ENCODE measurements around the gene SLC25A12.

The SLC25A12 gene

DNA sequence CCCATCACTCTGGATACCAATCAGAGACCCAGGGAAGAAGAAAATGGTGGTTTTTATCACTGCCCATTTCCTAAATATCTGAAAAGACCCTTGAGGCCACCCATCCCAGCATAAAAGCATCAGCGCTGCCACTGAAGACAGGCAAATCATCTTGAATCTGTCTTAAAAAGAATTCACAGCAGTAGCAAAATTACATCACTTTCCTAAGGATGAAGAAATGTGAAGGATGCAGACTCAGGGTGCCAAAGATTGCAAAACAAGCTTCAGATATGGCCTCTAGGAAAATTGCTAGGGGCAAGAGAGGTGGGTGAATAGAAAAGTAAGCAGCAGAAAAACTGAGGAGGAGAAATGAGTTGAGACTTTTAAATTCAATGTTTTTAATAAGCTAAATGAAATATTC is 70.0 kb downstream of the SLC25A12 start:
- no peak overlapping the region for H3K4me3 ChIP-seq (replicated peaks; ENCODE audit: low read depth, low read length)
- no peaks in the 10 kb centered on the region for H3K27me3 ChIP-seq (replicated peaks; ENCODE audit: control insufficient read depth, insufficient read depth, low read length)
- TF ChIP-seq, protein P1, sequence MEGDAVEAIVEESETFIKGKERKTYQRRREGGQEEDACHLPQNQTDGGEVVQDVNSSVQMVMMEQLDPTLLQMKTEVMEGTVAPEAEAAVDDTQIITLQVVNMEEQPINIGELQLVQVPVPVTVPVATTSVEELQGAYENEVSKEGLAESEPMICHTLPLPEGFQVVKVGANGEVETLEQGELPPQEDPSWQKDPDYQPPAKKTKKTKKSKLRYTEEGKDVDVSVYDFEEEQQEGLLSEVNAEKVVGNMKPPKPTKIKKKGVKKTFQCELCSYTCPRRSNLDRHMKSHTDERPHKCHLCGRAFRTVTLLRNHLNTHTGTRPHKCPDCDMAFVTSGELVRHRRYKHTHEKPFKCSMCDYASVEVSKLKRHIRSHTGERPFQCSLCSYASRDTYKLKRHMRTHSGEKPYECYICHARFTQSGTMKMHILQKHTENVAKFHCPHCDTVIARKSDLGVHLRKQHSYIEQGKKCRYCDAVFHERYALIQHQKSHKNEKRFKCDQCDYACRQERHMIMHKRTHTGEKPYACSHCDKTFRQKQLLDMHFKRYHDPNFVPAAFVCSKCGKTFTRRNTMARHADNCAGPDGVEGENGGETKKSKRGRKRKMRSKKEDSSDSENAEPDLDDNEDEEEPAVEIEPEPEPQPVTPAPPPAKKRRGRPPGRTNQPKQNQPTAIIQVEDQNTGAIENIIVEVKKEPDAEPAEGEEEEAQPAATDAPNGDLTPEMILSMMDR (IDR thresholded peaks at IDR 0.05; ENCODE audit: insufficient read depth, low read length, poor library complexity, severe bottlenecking), result no peak
- no peak for DNase-seq (ENCODE audit: extremely low read depth, insufficient read length)
- peaks cover 1% of the 10 kb centered on the region; the same call in 1 of the 2 replicates for H3K36me3 ChIP-seq (ENCODE audit: control insufficient read depth, insufficient read depth, low read length)

- DNase-seq (ENCODE audit: extremely low read depth, insufficient read length), result no peak
- H3K36me3 ChIP-seq (ENCODE audit: control insufficient read depth, insufficient read depth, low read length), result peaks cover 1% of the 10 kb centered on the region; the same call in 1 of the 2 replicates
- no peaks in the 10 kb centered on the region for H3K27me3 ChIP-seq (replicated peaks; ENCODE audit: control insufficient read depth, insufficient read depth, low read length)
- H3K4me3 ChIP-seq (replicated peaks; ENCODE audit: low read depth, low read length), result no peak overlapping the region
- TF ChIP-seq, protein P1 (IDR thresholded peaks at IDR 0.05; ENCODE audit: insufficient read depth, low read length, poor library complexity, severe bottlenecking), result no peak
Measured at GRCh38 chr2:171822525-171823322, 71.3 kb downstream of the SLC25A12 start.

DNA sequence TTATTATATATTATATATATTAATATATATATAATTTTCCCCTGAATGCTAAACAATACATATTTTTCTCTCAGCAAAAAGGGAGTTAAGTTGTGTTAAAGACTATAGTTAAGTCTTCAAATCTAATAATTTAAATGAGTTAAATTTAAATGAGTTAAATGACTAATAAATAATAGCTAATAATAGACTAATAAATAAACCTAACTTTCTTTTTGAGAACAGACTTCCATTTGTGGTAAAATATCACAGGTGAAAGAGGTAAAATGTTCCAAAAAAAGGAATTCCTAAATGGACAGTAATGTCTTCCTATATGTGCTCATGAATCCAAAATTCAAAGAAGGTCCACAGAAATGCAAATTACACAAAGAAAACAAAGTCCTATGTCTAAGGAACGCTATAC is 74.6 kb downstream of the SLC25A12 start:
- TF ChIP-seq, protein P1 (IDR thresholded peaks at IDR 0.05; ENCODE audit: insufficient read depth, low read length, poor library complexity, severe bottlenecking), result no peak
- H3K27me3 ChIP-seq (replicated peaks; ENCODE audit: control insufficient read depth, insufficient read depth, low read length), result no peaks in the 10 kb centered on the region
- no peak for DNase-seq (ENCODE audit: extremely low read depth, insufficient read length)
- H3K4me3 ChIP-seq (replicated peaks; ENCODE audit: low read depth, low read length), result no peak overlapping the region
- H3K36me3 ChIP-seq (ENCODE audit: control insufficient read depth, insufficient read depth, low read length), result no peaks in the 10 kb centered on the region; the same call in 1 of the 2 replicates

GRCh38 chr2:171814883-171815282 is 79.2 kb downstream of the SLC25A12 start:
- TF ChIP-seq, protein P1 (IDR thresholded peaks at IDR 0.05; ENCODE audit: insufficient read depth, low read length, poor library complexity, severe bottlenecking), result no peak
- Histone ChIP-seq H3K4me3 (replicated peaks; ENCODE audit: low read depth, low read length) (no peak overlapping the region), H3K27me3 (replicated peaks; ENCODE audit: control insufficient read depth, insufficient read depth, low read length) (no peaks in the 10 kb centered on the region), H3K36me3 (ENCODE audit: control insufficient read depth, insufficient read depth, low read length) (no peaks in the 10 kb centered on the region; the same call in 1 of the 2 replicates)
- DNase-seq (ENCODE audit: extremely low read depth, insufficient read length), result no peak

- Histone ChIP-seq H3K36me3 (ENCODE audit: control insufficient read depth, insufficient read depth, low read length) (peaks cover 1% of the 10 kb centered on the region), H3K4me3 (replicated peaks; ENCODE audit: low read depth, low read length) (no peak overlapping the region), H3K27me3 (replicated peaks; ENCODE audit: control insufficient read depth, insufficient read depth, low read length) (no peaks in the 10 kb centered on the region)
- DNase-seq (ENCODE audit: extremely low read depth, insufficient read length), result no peak
- TF ChIP-seq, protein P1 (IDR thresholded peaks at IDR 0.05; ENCODE audit: insufficient read depth, low read length, poor library complexity, severe bottlenecking), result no peak
Measured at GRCh38 chr2:171814174-171814573, 79.9 kb downstream of the SLC25A12 start.

Data from GM06990 (cell line).